NCI-H82 (cell line): ENCODE data around the gene DEPDC1.
A peak's percentile ranks its signal among the peaks of the same experiment; 100 is the strongest.

Experiments used
- DNase-seq: peaks from one replicate; lab custom pipeline; 2025; lab: John Stamatoyannopoulos, UW

The DEPDC1 gene

DNA sequence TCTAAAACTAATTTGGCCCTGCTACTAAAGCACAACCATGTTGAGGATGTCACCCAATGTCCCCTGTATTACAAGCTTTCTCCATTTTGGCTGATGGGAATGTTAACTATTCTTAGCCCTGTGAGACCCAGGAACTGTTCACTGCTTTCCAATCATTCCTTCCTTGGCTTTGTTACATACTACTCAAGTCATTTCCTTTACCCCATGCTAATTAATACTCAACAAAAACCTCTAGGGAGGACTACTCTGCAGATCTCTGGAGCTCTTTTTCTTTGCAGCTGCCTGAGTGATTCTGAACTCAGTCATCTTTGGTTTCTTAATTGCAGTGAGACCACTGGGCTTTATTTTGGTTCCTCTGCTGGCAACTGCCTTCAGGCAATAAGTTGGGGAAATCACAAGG, 23.8 kb downstream of the DEPDC1 start:
- no peak for DNase-seq

DNA sequence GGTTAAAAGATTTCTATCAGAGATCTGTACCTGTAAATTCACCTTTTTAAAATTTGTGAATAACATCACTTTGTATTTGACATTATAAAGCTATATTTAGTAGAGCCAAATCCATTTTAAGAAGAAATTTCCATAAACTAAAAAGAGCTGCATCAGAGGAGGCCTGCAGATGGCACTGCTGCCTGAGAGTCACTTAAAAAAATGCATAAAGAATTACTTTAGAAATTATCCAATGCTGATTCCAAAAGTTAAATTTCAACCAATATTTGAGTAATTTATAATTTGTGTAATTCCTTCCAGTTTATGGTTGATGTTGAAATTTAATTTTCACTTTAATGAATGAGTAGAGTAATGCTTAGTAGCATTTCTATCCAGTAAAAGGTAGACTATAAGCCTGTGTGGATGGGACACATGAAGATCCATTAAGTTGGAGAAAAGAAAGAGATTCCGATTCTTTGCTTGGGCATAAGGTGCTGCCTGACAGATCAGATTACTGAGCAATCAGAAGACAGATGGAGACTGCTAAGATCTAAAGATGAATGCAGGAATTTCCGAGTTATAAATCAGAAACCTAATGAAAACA, 26.4 kb downstream of the DEPDC1 start:
- peak; percentile 37 for DNase-seq

DNA sequence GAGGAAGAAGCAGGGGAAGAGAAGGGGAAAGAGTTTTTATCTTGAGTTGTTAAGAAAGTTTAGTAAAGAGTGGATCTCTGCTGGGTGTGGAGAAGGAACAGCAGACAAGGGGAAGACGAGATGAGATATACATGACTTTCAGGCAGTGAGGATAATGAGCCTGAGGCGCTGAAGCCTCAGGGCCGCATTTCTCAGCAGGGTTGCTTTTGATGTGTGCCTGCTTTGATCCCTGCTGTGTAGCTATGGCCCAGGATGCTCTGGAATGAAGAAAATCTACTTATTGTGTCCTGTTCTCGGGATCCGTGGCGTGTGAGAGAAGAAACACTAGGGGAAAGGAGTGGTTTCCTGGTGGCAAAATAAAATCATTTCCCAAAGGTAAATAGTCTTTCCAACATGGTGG, 32.0 kb downstream of the DEPDC1 start:
- DNase-seq, result no peak

GRCh38 chr1:68460935-68461334, 35.9 kb downstream of the DEPDC1 start:
- DNase-seq, result peak; percentile 89

DNA sequence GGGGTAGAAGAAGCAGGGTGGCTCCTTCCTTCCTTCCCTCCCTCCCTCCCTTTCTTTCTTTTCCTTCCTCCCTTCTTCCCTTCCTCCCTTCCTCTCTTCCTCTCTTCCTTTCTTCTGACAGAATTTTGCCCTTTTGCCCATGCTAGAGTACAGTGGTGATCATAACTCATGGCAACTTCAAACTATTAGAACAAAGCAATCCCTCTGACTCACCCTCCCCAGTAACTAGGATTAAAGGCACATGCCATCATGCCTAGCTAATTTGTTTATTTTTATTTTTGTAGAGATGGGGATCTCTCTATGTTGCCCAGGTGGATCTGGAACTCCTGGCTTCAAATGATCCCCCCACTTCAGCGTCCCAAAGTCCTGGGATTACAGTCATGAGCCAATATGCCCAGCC, 37.1 kb downstream of the DEPDC1 start:
- DNase-seq, result peak; percentile 19

GRCh38 chr1:68459091-68459490, 37.8 kb downstream of the DEPDC1 start:
- peak; percentile 72 for DNase-seq

DNA sequence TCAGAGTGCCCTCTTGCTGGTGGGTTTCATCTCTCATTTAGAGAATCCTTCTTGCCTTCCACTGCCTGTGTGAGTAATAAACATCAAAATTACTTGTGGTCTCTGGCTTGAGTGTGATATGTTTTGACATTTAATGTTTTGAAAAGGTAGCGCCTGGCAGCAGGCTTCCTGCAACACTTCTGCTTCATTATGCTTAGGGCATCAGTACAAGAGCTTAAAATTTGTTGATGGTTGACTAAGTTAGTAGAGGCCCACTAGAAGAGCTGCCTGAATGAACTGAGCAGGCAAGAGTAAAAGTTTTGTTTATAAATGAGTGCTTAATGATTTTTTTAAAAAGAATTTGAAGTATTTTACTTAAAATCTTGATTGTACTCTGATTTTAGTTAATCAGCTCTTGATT, 40.7 kb downstream of the DEPDC1 start:
- no peak for DNase-seq

DNA sequence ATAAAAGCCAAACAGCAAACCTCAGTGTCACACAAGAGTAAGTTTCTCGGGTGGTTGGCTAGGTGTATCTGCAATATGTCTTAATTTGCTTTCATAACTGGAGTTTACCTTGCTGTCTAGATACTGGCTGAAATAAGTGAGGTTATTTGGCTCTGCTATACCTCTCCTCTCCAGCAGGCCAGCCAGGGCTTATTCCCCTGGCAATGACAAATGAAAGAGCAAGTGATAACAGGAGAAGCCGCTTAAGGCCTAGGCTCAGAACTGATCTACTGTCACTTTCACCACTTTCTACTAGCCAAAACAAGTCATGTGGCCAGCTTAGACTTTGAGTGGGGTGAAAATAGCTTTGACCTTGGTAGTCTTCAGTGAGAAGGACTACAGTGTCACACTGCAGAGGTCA, 42.3 kb downstream of the DEPDC1 start:
- peak; percentile 63 for DNase-seq

- no peak for DNase-seq
Observed at GRCh38 chr1:68453060-68453670, 43.7 kb downstream of the DEPDC1 start.

GRCh38 chr1:68449901-68450300, 47.0 kb downstream of the DEPDC1 start, which contains the start of gene RPE65:
Gene RPE65, minus strand, starts transcription at chr1:68449954. Its CDS starts 49 bp downstream, at chr1:68449905.
- DNase-seq, result peak; percentile 98

DNA sequence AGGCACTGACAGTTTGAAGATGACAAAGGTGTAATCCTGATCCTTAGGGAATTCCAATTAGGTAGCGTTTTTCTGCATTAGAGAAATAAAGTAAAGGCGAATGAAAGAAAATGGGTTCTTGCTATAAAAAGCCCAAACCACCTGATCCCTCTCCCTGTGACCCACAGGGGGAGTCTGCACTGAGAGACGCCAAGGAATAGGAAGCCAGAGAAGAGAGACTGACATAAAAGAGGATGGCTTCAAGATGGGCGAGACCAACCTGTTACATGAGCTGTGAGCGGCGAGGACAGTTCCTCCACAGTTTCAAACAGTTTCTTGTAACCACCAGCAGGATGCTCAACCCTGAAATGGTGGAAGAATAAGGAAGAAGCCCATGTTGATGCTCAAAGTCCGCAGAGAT, 48.5 kb downstream of the DEPDC1 start:
- DNase-seq, result no peak

DNA sequence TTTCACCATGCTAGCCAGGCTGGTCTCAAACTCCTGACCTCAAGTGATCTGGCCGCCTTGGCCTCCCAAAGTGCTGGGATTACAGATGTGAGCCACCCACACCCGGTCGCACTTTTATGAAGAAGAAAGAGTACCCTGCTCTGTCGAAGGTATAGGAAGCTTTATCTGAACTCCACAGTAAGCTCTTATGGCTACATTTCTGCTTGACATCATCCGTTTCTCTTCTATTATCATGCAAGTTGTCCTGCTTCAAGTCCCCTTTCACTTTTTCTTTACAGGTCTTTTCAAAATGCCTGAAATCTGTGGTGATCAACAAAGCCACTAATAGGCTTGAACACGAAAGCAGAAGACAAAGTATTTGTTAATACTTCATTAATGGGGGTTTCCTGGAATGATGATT, 51.2 kb downstream of the DEPDC1 start:
- DNase-seq, result no peak

- peak; percentile 76 for DNase-seq
Observed at GRCh38 chr1:68442822-68443556, 53.9 kb downstream of the DEPDC1 start.

DNA sequence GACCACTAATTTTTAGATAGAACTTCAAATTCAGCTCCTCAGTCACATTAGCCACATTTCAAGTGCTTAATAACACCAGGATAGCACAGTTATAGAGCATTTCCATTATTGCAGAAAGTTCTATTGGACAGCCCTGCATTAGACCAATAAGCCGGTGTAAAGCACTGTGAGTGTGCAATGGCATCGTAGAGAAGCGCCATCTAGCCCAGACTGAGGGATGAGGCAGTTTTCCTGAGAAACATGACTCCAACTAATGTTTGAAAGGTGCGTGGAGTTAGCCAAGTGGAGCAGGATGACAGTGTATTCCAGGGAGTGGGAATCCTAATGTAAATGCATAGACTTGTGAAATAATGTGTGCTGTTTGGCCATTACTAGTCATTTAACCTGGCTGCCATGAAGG, 54.9 kb downstream of the DEPDC1 start:
- peak; percentile 32 for DNase-seq

- DNase-seq, result no peak
Observed at GRCh38 chr1:68438310-68438709, 58.6 kb downstream of the DEPDC1 start.

DNA sequence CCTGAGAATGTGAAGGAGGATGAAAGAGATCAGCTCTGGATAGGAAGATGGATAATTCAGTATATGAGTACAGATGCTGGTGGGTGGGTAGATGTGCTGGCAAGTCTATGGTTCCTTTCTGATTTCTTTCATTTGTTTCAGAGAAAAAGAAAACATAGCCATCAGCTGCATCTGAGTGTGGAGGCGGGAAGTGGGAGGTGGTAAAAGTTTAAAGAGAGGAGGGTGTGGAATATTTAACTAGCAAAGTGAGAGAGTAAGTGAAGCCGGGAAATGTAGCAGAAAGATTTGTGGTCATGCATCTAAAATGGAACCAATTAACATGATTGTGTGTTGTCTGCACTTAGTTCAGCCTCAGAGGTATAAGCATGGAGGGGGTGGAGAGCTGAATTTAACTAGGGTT, 63.5 kb downstream of the DEPDC1 start:
- no peak for DNase-seq

DNA sequence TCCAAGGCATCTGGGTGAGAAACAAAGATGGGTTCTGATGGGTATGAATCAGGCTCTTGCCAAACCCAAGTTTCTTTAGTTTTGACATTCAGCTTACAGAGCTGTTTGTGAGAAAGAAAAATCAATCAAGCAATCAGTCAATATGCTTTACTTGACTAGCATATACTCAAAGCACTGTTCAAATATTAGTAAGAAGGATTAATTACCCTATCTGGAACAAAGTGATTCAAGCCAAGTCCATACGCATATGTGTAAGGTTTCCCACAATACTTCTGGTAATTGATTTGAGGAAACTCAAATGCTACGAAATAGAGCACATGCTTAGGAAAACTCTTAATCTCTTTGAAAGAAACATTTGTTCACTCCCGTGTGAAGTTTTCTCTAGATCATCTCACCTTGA, 65.8 kb downstream of the DEPDC1 start:
- DNase-seq, result no peak

- no peak for DNase-seq
Observed at GRCh38 chr1:68429233-68429808, 67.6 kb downstream of the DEPDC1 start.

- DNase-seq, result no peak
Observed at GRCh38 chr1:68426594-68426993, 70.3 kb downstream of the DEPDC1 start.
